Measurements from ENCODE around the gene CYB5B. TPM values are rescaled to one million over a fixed set of nuclear protein-coding genes. Genes with fewer than 3 reads are reported as not detected.

The CYB5B gene
- 111 and 166 TPM in 2 replicates for total RNA-seq (2014; rRNA removed; shearing (Covaris generic))

GRCh38 chr16:69424053-69424934, at the start of gene CYB5B:
Gene CYB5B (plus strand): TSS chr16:69424619. CDS start chr16:69424684, 65 bp downstream.
- peak; percentile 98 for DNase-seq (ENCODE audit: low read depth)

GRCh38 chr16:69376393-69377059, 47.9 kb upstream of the CYB5B start:
- no peak for DNase-seq (ENCODE audit: low read depth)

- DNase-seq (ENCODE audit: low read depth), result no peak
Observed at GRCh38 chr16:69378036-69378435, 46.4 kb upstream of the CYB5B start.

- DNase-seq (ENCODE audit: low read depth), result no peak
Observed at GRCh38 chr16:69378760-69379159, 45.7 kb upstream of the CYB5B start.

- no peak for DNase-seq (ENCODE audit: low read depth)
Observed at GRCh38 chr16:69381231-69381630, 43.2 kb upstream of the CYB5B start.

- DNase-seq (ENCODE audit: low read depth), result no peak
Observed at GRCh38 chr16:69382421-69382820, 42.0 kb upstream of the CYB5B start.

GRCh38 chr16:69384974-69385373, 39.4 kb upstream of the CYB5B start:
- no peak for DNase-seq (ENCODE audit: low read depth)

GRCh38 chr16:69386596-69386995, 37.8 kb upstream of the CYB5B start:
- peak; percentile 61 for DNase-seq (ENCODE audit: low read depth)

GRCh38 chr16:69393898-69394849, 30.2 kb upstream of the CYB5B start:
- DNase-seq (ENCODE audit: low read depth), result no peak

GRCh38 chr16:69395859-69396186, 28.6 kb upstream of the CYB5B start:
- no peak for DNase-seq (ENCODE audit: low read depth)

- peak; percentile 87 for DNase-seq (ENCODE audit: low read depth)
Observed at GRCh38 chr16:69396187-69397061, 28.0 kb upstream of the CYB5B start.

GRCh38 chr16:69397821-69398521, 26.4 kb upstream of the CYB5B start:
- DNase-seq (ENCODE audit: low read depth), result peak; percentile 87

- peak; percentile 46 for DNase-seq (ENCODE audit: low read depth)
Observed at GRCh38 chr16:69399361-69399760, 25.1 kb upstream of the CYB5B start.

- no peak for DNase-seq (ENCODE audit: low read depth)
Observed at GRCh38 chr16:69402439-69402838, 22.0 kb upstream of the CYB5B start.

- peak; percentile 93 for DNase-seq (ENCODE audit: low read depth)
Observed at GRCh38 chr16:69404275-69404805, 20.1 kb upstream of the CYB5B start.

GRCh38 chr16:69405326-69405725, 19.1 kb upstream of the CYB5B start:
- DNase-seq (ENCODE audit: low read depth), result no peak

GRCh38 chr16:69405757-69406156, 18.7 kb upstream of the CYB5B start:
- DNase-seq (ENCODE audit: low read depth), result no peak

GRCh38 chr16:69406780-69407331, 17.6 kb upstream of the CYB5B start:
- no peak for DNase-seq (ENCODE audit: low read depth)

GRCh38 chr16:69407702-69408323, 16.6 kb upstream of the CYB5B start:
- no peak for DNase-seq (ENCODE audit: low read depth)

All from RPMI7951 (cell line).